Aorta (tissue), 5 donors: ENCODE results near the gene DYRK1A. TPM values are rescaled to one million over a fixed set of nuclear protein-coding genes. Genes with fewer than 3 reads are reported as not detected.

Experiments used
- ATAC-seq: fragments of 200-7000 bp; cut with Tn5 transposase; one replicate; pipeline ENCODE4 v1.9.1; 2022; ENCODE audit warnings: moderate library complexity; ENCODE audit not compliant: low FRiP score
- DNase-seq, 2 donors: peaks; one replicate each; pipeline ENCODE4 v3.0.0-alpha.2; 2020
- H3K27ac ChIP-seq, 2 donors: one replicate each; pipeline ENCODE4 v1.5.1; 2013; ENCODE audit warnings: low read length in 2 of 2, mild to moderate bottlenecking in 2 of 2, moderate library complexity in 2 of 2, control low read depth in 1 of 2, inconsistent platforms in 1 of 2, low read depth in 1 of 2
- H3K27me3 ChIP-seq, 2 donors: one replicate each; pipeline ENCODE4 v1.6.1; 2013; ENCODE audit warnings: control low read depth in 1 of 2, low read length in 1 of 2, mild to moderate bottlenecking in 1 of 2, moderate library complexity in 1 of 2; ENCODE audit not compliant: insufficient read depth in 2 of 2, control insufficient read depth in 1 of 2
- H3K36me3 ChIP-seq, 2 donors: one replicate each; pipeline ENCODE4 v1.6.1; 2013; ENCODE audit warnings: control low read depth in 1 of 2, low read length in 1 of 2, mild to moderate bottlenecking in 1 of 2; ENCODE audit not compliant: insufficient read depth in 2 of 2, control insufficient read depth in 1 of 2
- H3K4me1 ChIP-seq, 2 donors: one replicate each; pipeline ENCODE4 v1.6.1; 2013; ENCODE audit warnings: low read length in 2 of 2, control low read depth in 1 of 2, mild to moderate bottlenecking in 1 of 2, moderate library complexity in 1 of 2; ENCODE audit not compliant: insufficient read depth in 2 of 2, control insufficient read depth in 1 of 2
- H3K4me3 ChIP-seq, 2 donors: one replicate each; pipeline ENCODE4 v1.5.1; 2013; ENCODE audit warnings: low read length in 2 of 2, control low read depth in 1 of 2, mild to moderate bottlenecking in 1 of 2
- H3K9me3 ChIP-seq: one replicate; pipeline ENCODE4 v1.6.1; 2013; ENCODE audit warnings: mild to moderate bottlenecking, low read length; ENCODE audit not compliant: control insufficient read depth
- WGBS, 2 donors: extraction: QIAGEN DNeasy Blood & Tissue Kit; methylation state at CpG; one replicate each; pipeline ENCODE4 v1.1.7; 2013; 5-methylcytosine and 5-hydroxymethylcytosine counted together
- intact Hi-C, 2 donors: fragments of 100-400 bp; cut with DNase I; formaldehyde crosslinking; loops; one replicate each; pipeline versions ENCODE4 v1.14.2 to v1.15.0; 2022
- polyA plus RNA-seq, 2 donors: library from polyadenylated mRNA; stranded (reverse); fragments of 200-250 nt; gene quantifications; one replicate each; pipeline ENCODE4 v1.2.3, GENCODE V29; 2013
- total RNA-seq, 2 donors: library from RNA; stranded (reverse); fragmentation: NEBNext Ultra II Directional; extraction: Animal tissue kit (Norgen Biotek cat#: 25700); gene quantifications; one replicate each; pipeline ENCODE4 v1.2.1, GENCODE V29; 2021
- donor health status: healthy with polysubstance abuse.
- donor health status: Bipolar disorder and iron deficiency.
- donor health status: DM: no; HTN: no; CAD: no.
- donor health status: DM: no; HTN: no; CAD: no.
- donor health status: DM: yes; HTN: yes; CAD: no.

The DYRK1A gene
- total and polyA plus RNA-seq, 4 donors, result 8.8 to 76.6 (median 45.8) TPM

DNA sequence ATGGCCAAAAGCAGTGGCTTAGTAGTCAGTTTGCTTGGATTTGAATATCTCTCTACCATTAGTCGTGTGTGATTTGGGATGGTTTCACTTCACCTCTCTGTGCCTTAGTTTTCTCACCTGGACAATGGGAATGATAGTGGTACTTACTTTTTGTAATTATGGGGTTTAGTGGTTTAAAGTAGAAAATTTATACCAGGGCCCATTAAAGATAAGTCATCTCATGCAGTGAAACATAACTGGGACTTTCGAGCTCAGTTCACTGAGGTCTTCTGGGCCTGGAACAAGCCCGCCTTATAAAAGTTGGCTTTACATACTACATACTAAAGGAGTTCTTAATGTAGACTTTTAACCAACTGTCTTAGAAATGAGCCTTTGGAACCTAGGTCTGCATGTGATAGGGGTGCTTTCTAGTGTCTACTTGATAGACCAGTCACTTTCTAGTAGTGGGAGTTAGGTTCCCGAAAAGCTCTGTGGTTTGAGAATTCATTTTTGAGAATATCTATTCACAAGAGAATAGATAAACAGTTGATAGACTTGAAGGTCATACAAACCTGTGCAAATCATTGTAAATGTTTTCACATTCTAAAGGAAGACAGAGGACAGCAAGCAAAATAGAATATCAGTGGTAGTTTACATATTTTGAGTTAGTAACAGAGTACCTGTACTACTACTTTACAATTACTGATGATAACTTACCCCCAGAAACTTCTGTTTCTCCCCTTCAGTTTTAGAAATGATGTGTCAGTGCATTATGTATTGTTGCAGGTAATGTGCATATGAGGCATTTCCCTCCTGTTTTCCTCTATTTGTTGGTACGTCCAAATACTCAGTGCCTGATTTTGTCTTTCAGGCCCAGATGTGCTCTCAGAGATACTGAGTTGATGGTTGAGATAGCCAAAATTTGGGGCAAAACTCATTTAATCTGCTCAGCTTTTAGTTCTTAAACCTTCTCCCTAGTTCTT lies 48.0 kb downstream of the DYRK1A start:
- H3K36me3 ChIP-seq, result no peaks in the 10 kb centered on the region
- 87 to 89% methylated on average over 5 of the region's 5 CpGs for WGBS, 2 donors
- H3K4me1 ChIP-seq, result peaks cover 1 to 16% of the 10 kb centered on the region in 2 donors
- intact Hi-C loops, result loop anchor here in 1 of 2 donors (5.0 kb wide), 2 partner anchors 38 to 42 kb away; no protein-coding TSS in a partner anchor
- H3K4me3 ChIP-seq, result no peak overlapping the region
- ATAC-seq, result no peak
- DNase-seq, result no peak
- no peak overlapping the region for H3K27ac ChIP-seq
- H3K27me3 ChIP-seq, result no peaks in the 10 kb centered on the region
- no peaks in the 10 kb centered on the region for H3K9me3 ChIP-seq

DNA sequence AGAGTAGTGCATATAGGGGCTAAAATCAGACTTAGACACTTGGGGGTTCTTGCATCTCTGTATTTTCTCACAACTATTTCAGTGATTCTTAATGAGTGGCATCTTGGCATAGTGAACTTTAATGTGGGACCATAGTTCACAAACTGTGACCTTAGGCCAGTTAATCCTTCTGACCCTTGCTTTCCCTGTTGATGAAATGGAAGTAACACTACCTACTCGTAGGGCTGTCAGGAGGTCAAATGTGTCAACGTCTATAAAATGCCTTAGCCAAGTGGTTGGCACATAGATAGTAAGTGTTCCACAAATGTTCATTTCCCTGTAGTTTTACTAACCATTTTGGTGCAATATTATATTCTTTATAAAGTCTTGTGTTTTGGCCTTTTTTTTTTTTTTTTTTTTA lies 49.4 kb downstream of the DYRK1A start:
- ATAC-seq, result no peak
- Histone ChIP-seq H3K36me3 (no peaks in the 10 kb centered on the region), H3K4me3 (no peak overlapping the region), H3K27me3 (no peaks in the 10 kb centered on the region), H3K9me3 (no peaks in the 10 kb centered on the region), H3K27ac (no peak overlapping the region), H3K4me1 (peaks cover 1 to 17% of the 10 kb centered on the region in 2 donors)
- 37 to 42% methylated on average over 2 of the region's 2 CpGs for WGBS, 2 donors
- intact Hi-C loops, result loop anchor here in 1 of 2 donors (5.0 kb wide), 1 partner anchor 44 kb away; no protein-coding TSS in a partner anchor
- no peak for DNase-seq

DNA sequence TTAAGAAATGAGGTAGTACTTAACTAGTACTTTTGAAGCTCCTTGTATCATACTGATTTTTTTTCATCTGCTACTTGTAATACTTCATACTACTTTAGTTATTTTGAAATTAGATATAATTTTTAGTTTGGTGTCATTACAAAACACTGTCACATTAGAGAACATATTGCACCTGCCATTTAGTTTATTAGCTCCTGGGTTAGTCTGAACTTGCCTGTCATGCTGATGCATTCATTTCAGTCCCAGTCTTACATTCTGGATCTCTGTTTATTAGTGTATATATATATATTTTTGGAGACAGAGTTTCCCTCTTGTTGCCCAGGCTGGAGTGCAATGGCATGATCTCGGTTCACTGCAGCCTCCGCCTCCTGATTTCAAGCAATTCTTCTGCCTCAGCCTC lies 50.3 kb downstream of the DYRK1A start:
- ATAC-seq, result no peak

DNA sequence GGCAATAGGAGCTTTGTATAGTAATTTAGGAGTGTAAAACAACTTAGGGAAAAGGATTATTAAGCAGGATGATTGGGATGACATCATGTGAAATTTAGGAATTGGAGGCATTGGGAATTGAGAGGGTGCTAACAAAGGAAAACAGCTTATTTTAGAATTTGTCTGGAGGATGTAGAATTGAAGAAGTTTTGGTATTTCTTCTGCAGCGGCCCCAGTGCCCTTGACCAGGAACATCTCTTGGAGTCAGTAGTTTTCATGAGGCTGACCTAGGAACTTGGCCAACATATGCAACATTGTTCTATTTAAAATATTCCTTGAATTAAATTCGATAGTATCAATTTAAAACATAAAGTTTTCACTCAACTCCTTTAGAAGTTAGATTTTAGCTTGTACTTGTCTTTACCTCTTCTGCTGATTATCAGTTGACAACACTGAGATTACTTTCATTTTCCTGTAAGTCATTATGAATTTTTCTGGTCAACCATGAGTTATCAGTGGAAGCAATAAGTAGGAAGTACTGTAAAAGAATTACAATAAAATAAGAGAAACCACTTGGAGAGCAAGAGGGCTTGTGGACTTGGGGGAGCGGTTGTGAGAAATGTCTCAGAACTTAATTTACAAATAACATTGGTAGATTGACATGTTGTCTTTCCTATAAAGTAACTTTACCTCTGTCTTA lies 52.8 kb downstream of the DYRK1A start:
- intact Hi-C loops, result loop anchor here in 1 of 2 donors (5.0 kb wide), 1 partner anchor 47 kb away; no protein-coding TSS in a partner anchor
- Histone ChIP-seq H3K36me3 (peaks cover 0 to 2% of the 10 kb centered on the region in 2 donors), H3K27me3 (no peaks in the 10 kb centered on the region), H3K27ac (no peak overlapping the region), H3K4me1 (peaks cover 0 to 13% of the 10 kb centered on the region in 2 donors), H3K4me3 (no peak overlapping the region), H3K9me3 (no peaks in the 10 kb centered on the region)
- ATAC-seq (no peak), DNase-seq (no peak)
- WGBS, 2 donors, result 72 to 76% methylated on average over 3 of the region's 3 CpGs

More for the DNA sequence above, 50.3 kb downstream of the DYRK1A start:
- WGBS, 2 donors, result 90 to 95% methylated on average over 2 of the region's 2 CpGs
- H3K27ac ChIP-seq, result no peak overlapping the region
- H3K36me3 ChIP-seq, result no peaks in the 10 kb centered on the region
- peaks cover 1 to 17% of the 10 kb centered on the region in 2 donors for H3K4me1 ChIP-seq
- H3K4me3 ChIP-seq, result no peak overlapping the region
- DNase-seq, result no peak
- H3K27me3 ChIP-seq, result no peaks in the 10 kb centered on the region
- intact Hi-C loops, result loop anchor here in 1 of 2 donors (5.0 kb wide), 1 partner anchor 45 kb away; no protein-coding TSS in a partner anchor
- no peaks in the 10 kb centered on the region for H3K9me3 ChIP-seq

DNA sequence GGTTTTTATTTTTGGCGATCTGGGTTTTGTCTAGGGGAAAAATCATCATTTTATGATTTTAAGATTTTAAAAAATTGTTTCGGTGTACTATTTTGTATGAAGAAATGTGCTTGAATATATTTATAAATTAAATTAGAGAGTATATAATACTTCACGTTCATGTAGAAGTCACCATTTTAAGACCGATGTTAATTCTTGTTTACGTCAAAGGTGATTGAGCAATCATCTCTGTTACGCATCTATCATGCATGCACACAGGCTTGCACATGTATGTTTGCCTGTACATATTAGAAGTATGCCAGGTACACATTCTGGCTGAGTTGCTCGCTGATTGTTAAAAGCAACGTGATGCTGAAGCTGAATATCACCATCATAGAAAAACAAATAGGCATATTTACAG lies 54.7 kb downstream of the DYRK1A start:
- ATAC-seq, result no peak
- Histone ChIP-seq H3K4me3 (no peak overlapping the region), H3K4me1 (peaks cover 0 to 14% of the 10 kb centered on the region in 2 donors), H3K9me3 (no peaks in the 10 kb centered on the region), H3K27ac (no peak overlapping the region), H3K36me3 (peaks cover 0 to 2% of the 10 kb centered on the region in 2 donors), H3K27me3 (no peaks in the 10 kb centered on the region)
- no peak for DNase-seq
- intact Hi-C loops, result no loop called here
- 93 to 94% methylated on average over 8 of the region's 8 CpGs for WGBS, 2 donors

DNA sequence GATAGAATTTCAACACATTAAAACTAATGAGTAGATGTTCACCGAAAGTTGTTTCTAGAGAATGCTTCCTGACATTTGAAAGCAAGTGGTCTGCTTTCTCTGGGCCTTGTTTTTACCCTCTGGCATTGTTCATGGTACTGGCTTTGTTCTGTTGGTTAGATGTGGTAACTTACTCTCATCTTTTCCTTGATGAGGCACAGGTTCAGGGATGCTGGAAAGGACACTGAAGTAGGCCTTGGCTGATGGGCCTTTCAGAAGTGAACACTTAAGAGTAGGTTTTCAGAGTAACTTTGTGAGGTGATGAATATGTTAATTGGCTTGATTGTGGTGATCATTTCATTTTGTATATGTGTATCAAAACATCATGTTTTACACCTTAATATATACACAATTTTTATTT lies 55.8 kb downstream of the DYRK1A start:
- 90 to 98% methylated on average over 1 of the region's 1 CpG for WGBS, 2 donors
- intact Hi-C loops, result no loop called here
- H3K4me1 ChIP-seq, result peaks cover 0 to 14% of the 10 kb centered on the region in 2 donors
- DNase-seq (no peak), ATAC-seq (no peak)
- no peak overlapping the region for H3K27ac ChIP-seq
- no peak overlapping the region for H3K4me3 ChIP-seq
- H3K36me3 ChIP-seq, result peaks cover 0 to 2% of the 10 kb centered on the region in 2 donors
- no peaks in the 10 kb centered on the region for H3K27me3 ChIP-seq
- no peaks in the 10 kb centered on the region for H3K9me3 ChIP-seq

DNA sequence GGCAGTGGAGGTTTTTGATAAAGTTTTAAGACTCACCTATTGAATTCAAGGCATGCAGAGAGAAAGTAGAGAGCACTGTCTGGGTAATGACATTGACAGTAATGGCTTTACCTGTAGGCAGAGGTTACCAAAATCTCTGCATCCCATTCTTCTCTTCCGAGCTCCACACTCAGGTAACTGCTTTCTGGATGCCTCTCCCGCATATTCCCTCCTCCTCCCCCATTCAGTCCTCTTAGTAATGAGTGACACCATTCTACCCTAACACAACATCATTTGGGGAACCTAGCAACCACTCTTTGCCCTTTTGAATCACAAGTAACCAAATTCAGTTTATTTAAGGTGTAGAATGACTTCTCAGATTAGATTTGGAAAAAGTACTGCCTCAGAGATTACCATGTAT lies 56.5 kb downstream of the DYRK1A start:
- Histone ChIP-seq H3K27me3 (no peaks in the 10 kb centered on the region), H3K36me3 (peaks cover 0 to 2% of the 10 kb centered on the region in 2 donors), H3K4me3 (no peak overlapping the region), H3K9me3 (no peaks in the 10 kb centered on the region), H3K27ac (no peak overlapping the region), H3K4me1 (peaks cover 0 to 14% of the 10 kb centered on the region in 2 donors)
- intact Hi-C loops, result no loop called here
- 44 to 47% methylated on average over 2 of the region's 2 CpGs for WGBS, 2 donors
- ATAC-seq, result no peak
- DNase-seq, result no peak

DNA sequence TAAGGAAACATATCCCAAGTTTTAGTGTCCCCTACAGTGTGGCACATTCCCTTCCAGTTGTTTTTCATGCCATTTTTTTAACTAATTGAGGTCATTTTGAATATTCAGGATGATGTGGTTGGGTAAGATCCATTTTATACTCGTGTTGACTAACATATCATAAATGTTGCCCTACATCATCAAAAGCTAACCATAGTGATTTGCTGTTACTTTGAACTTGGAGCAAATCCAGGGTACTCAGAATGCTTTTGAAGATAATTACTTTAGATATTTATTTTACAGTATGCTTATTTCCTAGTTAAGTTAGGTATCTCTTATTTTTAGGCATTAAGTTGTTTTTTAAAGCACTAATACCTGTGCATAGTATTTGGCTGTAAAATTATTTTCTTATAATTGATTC lies 57.8 kb downstream of the DYRK1A start:
- no peak for ATAC-seq
- H3K9me3 ChIP-seq, result no peaks in the 10 kb centered on the region
- H3K27ac ChIP-seq, result no peak overlapping the region
- intact Hi-C loops, result no loop called here
- H3K27me3 ChIP-seq, result no peaks in the 10 kb centered on the region
- H3K4me1 ChIP-seq, result peaks cover 0 to 9% of the 10 kb centered on the region in 2 donors
- H3K36me3 ChIP-seq, result peaks cover 0 to 2% of the 10 kb centered on the region in 2 donors
- no peak overlapping the region for H3K4me3 ChIP-seq
- WGBS, 2 donors, result 47 to 58% methylated on average over 1 of the region's 1 CpG
- no peak for DNase-seq
